Measurements from ENCODE around the gene KLHL24. TPM values are rescaled to one million over a fixed set of nuclear protein-coding genes. Genes with fewer than 3 reads are reported as not detected.
"Not testable (repeated sequence)": the region's sequence is repeated elsewhere in the genome, so short reads cannot be mapped to it uniquely, and the experiment has no call there.

The KLHL24 gene
- total RNA-seq, 2 experiments from 2014 or later = 10.5 to 10.8 TPM

DNA sequence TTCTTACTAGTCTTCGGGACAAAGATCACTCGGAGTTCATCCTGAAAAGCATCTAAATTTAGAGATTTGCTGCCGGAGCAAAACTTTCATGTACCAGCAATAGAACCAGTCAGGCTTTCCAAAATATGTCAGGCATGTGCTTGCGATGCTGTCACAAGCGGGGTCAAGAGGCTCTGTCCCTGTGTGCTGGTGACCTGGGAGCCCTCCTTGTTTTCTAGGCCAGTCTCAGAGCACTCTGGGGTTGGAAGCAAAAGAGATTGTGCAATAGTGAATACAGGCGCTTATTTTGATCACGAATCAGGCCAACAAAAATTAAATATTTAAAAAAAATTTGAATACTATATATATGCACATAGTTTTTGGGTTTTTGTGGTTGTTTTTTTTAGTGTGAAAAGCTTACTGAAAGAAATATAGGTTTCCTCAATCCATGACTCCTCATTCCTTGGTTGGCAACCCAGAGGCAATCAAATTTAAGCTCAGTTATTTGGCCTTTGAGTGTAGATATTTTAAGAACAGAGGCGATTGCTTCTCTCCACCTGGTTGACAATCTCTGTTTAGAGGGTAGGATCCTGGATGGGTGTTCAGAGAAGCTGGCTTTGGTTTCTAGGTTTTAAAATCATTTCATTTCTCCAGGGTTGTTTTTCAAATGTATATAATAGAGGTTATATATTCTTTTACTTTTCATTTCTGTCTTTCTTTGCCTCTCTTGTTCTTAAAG, 8.4 kb upstream of the KLHL24 start:
- H3K27ac Mint-ChIP-seq = no peak overlapping the region
- intact Hi-C loops (cut with micrococcal nuclease) = no loop called here
- peaks cover 1% of the 10 kb centered on the region for H3K27me3 Mint-ChIP-seq
- H3K4me1 Mint-ChIP-seq (ENCODE audit: low read depth) = no peaks in the 10 kb centered on the region
- no peak overlapping the region for H3K4me3 Mint-ChIP-seq
- DNase-seq (no peak), ATAC-seq (no peak)
- H3K36me3 Mint-ChIP-seq (ENCODE audit: low read depth) = no peaks in the 10 kb centered on the region
- H3K9me3 Mint-ChIP-seq = no peaks in the 10 kb centered on the region
- TF ChIP-seq, protein P1, sequence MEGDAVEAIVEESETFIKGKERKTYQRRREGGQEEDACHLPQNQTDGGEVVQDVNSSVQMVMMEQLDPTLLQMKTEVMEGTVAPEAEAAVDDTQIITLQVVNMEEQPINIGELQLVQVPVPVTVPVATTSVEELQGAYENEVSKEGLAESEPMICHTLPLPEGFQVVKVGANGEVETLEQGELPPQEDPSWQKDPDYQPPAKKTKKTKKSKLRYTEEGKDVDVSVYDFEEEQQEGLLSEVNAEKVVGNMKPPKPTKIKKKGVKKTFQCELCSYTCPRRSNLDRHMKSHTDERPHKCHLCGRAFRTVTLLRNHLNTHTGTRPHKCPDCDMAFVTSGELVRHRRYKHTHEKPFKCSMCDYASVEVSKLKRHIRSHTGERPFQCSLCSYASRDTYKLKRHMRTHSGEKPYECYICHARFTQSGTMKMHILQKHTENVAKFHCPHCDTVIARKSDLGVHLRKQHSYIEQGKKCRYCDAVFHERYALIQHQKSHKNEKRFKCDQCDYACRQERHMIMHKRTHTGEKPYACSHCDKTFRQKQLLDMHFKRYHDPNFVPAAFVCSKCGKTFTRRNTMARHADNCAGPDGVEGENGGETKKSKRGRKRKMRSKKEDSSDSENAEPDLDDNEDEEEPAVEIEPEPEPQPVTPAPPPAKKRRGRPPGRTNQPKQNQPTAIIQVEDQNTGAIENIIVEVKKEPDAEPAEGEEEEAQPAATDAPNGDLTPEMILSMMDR (IDR thresholded peaks at IDR 0.05) = no peak
- CTCF ChIA-PET = no interaction called here
- POLR2A ChIA-PET = no interaction called here

DNA sequence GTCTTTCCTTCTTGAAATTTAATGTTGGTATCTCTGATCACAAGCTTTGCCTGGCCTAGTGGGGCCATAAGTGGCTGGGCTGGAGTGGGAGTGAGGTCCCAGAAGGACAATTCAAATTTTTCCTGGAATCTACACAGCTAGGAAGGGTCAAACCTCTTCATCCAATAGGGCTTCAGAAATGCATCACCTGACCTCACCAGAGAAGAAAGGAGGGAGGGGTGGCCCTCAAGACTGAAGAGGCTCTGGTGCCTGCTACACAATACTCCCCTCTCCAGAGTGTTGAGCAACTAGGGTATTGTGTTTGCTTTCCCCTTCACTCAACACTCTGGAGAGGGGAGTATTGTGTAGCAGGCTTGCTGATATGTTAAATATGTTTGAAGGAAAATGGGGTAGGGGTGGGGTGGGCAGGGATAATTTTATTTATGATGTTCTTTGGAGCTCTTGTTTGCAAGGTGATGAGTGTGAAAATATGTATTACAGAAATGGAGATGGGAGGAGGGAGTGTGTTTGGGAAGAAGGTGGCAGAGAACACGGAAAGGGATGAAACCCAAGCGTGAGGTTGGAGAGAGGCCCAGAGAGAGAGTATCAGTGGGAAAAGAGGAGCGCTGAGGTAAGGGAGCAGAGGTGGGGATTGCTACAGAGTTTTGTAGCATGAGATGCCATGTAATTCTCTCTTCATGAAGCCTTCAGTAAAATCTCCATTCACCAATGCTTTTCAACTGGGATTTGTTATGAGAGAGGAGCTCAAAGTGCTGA, 5.7 kb upstream of the KLHL24 start:
- Mint-ChIP-seq H3K27ac (no peak overlapping the region), H3K4me3 (no peak overlapping the region), H3K27me3 (peaks cover 1% of the 10 kb centered on the region), H3K4me1 (ENCODE audit: low read depth) (peaks cover 3% of the 10 kb centered on the region), H3K36me3 (ENCODE audit: low read depth) (no peaks in the 10 kb centered on the region), H3K9me3 (no peaks in the 10 kb centered on the region)
- POLR2A ChIA-PET = interaction anchor here (0.5 to 0.8 kb wide), 2 partner anchors 31 to 1085 kb away, joined by 3 read pairs; no protein-coding TSS in a partner anchor
- intact Hi-C loops (cut with micrococcal nuclease) = no loop called here
- CTCF ChIA-PET = interaction anchor here (1.1 to 1.2 kb wide), 2 partner anchors 11 to 121 kb away, joined by 3 read pairs; no protein-coding TSS in a partner anchor
- no peak for DNase-seq
- ATAC-seq = no peak
- TF ChIP-seq, protein P1 (IDR thresholded peaks at IDR 0.05) = no peak

DNA sequence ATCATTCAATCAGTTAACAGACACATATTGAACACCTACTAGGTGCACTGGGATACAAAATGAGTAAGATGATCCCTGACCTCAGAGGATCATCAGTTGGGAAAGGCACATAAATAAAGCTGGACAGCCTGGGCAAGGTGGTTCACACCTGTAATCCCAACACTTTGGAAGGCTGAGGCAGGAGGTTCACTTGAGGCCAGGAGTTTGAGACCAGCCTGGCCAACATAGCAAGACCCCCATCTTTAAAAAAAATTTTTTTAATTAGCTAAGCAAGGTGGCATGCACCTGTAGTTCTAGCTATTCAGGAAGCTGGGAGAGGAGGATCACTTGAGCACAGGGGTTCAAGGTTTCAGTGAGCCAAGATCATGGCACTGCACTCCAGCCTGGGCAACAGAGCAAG, 3.7 kb upstream of the KLHL24 start:
- Mint-ChIP-seq H3K27ac (no peak overlapping the region), H3K4me1 (ENCODE audit: low read depth) (peaks cover 9% of the 10 kb centered on the region), H3K27me3 (peaks cover 1% of the 10 kb centered on the region), H3K36me3 (ENCODE audit: low read depth) (no peaks in the 10 kb centered on the region), H3K4me3 (no peak overlapping the region), H3K9me3 (no peaks in the 10 kb centered on the region)
- intact Hi-C loops (cut with micrococcal nuclease) = no loop called here
- TF ChIP-seq, protein P1 (IDR thresholded peaks at IDR 0.05) = no peak
- DNase-seq = no peak
- ChIA-PET CTCF (interaction anchor here (1.6 kb wide), 1 partner anchor 28 kb away, joined by 3 read pairs; no protein-coding TSS in a partner anchor), POLR2A (no interaction called here)
- no peak for ATAC-seq

DNA sequence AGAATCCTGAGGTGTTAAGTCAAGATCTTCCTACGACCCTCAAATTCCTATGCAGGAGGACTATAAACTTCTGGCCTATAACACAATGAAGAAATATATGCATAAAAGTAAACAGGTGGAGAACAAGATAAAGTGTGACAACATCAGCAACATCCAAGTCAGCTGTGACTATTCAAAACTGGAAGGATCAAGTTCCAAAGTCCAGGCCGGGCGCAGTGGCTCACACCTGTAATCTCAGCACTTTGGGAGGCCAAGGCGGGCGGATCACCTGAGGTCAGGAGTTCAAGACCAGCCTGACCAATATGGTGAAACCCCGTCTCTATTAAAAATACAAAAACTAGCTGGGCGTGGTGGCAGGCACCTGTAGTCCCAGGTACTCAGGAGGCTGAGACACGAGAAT, 2.7 kb upstream of the KLHL24 start:
- DNase-seq; H3K36me3 Mint-ChIP-seq (ENCODE audit: low read depth); H3K27me3 Mint-ChIP-seq; H3K27ac Mint-ChIP-seq; H3K4me3 Mint-ChIP-seq; intact Hi-C loops (cut with micrococcal nuclease); ATAC-seq; H3K9me3 Mint-ChIP-seq: not testable (repeated sequence)
- H3K4me1 Mint-ChIP-seq (ENCODE audit: low read depth) = peaks cover 17% of the 10 kb centered on the region
- ChIA-PET POLR2A (interaction anchor here (1.2 kb wide), 1 partner anchor 66 kb away, joined by 3 read pairs; no protein-coding TSS in a partner anchor), CTCF (interaction anchor here (1.6 kb wide), 1 partner anchor 29 kb away, joined by 3 read pairs; no protein-coding TSS in a partner anchor)

DNA sequence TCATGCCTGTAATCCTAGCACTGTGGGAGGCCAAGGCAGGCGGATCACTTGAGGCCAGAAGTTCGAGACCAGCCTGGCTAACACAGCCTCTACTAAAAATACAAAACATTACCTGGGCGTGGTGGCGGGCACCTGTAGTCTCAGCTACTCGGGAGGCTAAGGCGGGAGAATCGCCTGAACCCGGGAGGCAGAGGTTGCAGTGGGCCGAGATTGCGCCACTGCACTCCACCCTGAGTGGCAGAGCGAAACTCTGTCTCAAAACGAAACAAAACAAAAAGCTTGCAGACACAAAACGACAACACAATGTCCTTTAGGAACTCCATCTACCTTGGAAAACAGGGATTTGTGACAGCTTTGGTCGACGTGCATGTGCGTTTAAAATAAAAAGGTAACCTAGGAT, 716 bp upstream of the KLHL24 start:
- Mint-ChIP-seq H3K9me3 (no peaks in the 10 kb centered on the region), H3K4me1 (ENCODE audit: low read depth) (peaks cover 30% of the 10 kb centered on the region), H3K27ac (peak overlapping the region; percentile 92), H3K36me3 (ENCODE audit: low read depth) (no peaks in the 10 kb centered on the region), H3K27me3 (no peaks in the 10 kb centered on the region), H3K4me3 (peak overlapping the region; percentile 87)
- DNase-seq (no peak), ATAC-seq (no peak)
- TF ChIP-seq, protein P1 (IDR thresholded peaks at IDR 0.05) = no peak
- intact Hi-C loops (cut with micrococcal nuclease) = loop anchor here (5.0 kb wide), 2 partner anchors 77 to 167 kb away; partner anchors contain the start of gene KLHL6
- ChIA-PET CTCF (interaction anchor here (0.6 to 1.5 kb wide), 5 partner anchors 9 to 204 kb away, joined by 3 to 4 read pairs (median 3); no protein-coding TSS in a partner anchor), POLR2A (interaction anchor here (0.7 to 5.3 kb wide), 7 partner anchors 13 to 382 kb away, joined by 3 to 42 read pairs (median 3); partner anchors contain the start of genes B3GNT5 and YEATS2)

Measured in activated CD8-positive, alpha-beta T cell treated with anti-CD3 and anti-CD28 coated beads for 36 hours (primary cell).